Stimulated activated CD4-positive, alpha-beta T cell treated with anti-CD3 and anti-CD28 coated beads, TNF-alpha, amount 100 ng/mL, for 24 hours (primary cell): ENCODE results near the gene NLGN1.

ENCODE experiments used
- DNase-seq, 3 experiments: peaks; one replicate each; pipeline ENCODE4 v3.0.0-alpha.2; 2020; ENCODE audit warnings: low read depth in 3 of 3

The NLGN1 gene

DNA sequence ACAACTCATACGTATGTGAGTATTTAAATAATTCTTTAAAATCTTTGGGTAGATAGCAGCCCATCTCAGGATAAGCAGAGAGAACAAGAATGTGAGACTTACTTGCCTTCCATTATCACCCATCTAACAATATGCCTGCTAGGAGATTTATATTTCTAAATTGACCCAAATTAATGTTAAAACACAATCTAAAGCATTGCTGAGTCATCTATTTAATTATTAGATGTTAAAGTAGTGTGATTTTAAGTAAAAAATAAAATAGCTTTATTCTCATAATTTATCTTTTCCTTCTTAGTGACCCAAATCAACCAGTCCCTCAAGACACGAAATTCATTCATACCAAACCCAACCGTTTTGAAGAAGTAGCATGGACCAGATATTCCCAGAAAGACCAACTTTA is 882.6 kb downstream of the NLGN1 start:
- DNase-seq, result no peak

GRCh38 chr3:174285242-174285864 is 887.8 kb downstream of the NLGN1 start:
- DNase-seq, result no peak

DNA sequence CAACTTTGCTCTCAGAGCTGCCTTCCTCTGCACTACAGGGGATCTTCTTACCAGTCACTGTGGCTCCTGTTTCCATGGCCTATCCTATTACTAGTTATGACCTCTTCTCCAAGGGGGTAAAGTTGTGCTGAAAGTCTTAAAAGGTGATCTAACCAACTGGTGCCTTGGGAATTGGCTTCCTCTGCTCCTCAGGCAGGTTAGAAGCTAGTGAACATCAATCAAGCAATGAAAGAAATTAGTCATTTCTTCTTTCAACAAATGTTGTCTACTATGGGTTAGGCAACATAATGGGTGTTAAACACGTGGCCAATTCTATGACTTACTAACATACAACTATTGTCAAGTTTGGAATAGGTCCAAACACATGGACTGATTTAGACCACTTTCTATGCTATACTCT is 890.2 kb downstream of the NLGN1 start:
- DNase-seq, result no peak

- DNase-seq, result no peak
Observed at GRCh38 chr3:174294616-174295015, 897.1 kb downstream of the NLGN1 start.

DNA sequence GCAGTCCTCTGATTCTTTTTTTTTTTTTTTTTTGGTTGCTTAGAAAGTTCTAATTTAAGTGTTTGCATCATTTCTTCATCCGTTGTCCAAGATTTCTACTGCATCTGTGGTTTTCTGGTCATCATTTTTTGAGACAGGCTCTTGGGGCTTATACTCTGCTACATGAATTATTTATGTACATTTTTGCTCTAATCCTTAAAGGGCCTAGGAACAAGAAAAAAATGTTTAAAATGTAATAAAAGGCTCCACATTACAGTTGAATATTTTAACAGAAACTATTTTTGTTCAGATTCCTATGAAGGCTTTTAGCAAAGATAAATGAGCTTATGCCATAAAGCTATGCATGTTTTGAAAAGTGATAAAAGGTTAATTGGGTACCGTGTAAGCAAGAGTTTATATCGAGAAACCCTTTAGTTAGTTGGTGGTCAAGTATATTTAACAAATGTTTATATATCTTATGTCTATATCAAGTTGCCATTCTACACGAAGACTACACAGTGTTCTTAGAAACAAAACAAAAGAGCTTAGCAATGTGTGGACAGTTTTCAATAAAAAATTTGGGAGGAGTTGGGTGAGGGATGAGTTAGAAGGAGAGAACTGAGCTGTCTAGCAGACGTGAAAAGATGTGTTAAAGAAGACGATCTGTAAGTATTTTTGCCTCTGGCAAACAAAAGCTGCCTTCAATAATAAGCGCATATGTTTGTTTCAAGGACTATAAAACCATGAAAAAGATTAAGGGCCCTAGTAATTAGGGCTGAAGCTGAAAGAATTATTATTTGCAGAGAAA is 898.0 kb downstream of the NLGN1 start:
- DNase-seq, result no peak

- DNase-seq, result no peak
Observed at GRCh38 chr3:174302746-174303315, 905.3 kb downstream of the NLGN1 start.

- no peak for DNase-seq
Observed at GRCh38 chr3:174303907-174304560, 906.5 kb downstream of the NLGN1 start.

DNA sequence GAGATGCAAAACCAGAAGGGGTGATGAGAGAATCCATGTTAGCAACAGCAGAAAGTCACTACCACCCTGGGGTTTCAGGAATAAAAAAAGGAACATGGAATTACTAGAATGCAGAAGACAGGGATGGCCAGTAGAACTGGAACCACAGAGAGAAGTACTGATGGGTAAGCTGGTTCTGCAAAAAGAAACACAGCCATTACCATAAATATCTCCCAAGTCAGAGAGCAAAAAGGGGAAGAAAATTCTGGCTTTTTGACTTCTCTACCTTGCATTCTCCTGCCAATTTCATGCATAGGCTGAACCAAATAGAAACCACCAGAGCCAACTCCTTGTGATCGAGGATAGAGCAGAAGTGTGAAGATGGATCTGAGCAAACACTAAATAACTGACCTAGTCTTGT is 911.2 kb downstream of the NLGN1 start:
- no peak for DNase-seq

GRCh38 chr3:174310475-174310983 is 913.0 kb downstream of the NLGN1 start:
- no peak for DNase-seq

DNA sequence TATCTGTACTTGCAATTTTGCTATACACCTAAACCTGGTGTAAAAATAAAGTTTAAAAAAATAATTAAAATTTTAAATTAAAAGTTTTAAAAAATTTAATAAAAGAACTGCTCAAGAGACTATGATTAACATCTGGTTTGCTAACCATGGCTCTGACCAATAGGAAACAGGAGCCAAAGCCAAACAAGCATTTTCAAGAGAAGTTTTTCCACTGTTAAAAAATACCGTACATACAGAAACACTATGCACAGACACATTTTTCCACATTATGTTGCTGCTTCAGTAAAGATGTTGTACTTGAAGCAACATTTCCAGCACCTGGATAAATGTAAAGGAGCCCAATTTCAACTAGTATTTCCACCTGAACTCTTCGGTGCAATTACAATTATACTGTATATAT is 917.7 kb downstream of the NLGN1 start:
- no peak for DNase-seq

GRCh38 chr3:174317005-174317404 is 919.5 kb downstream of the NLGN1 start:
- DNase-seq, result no peak

DNA sequence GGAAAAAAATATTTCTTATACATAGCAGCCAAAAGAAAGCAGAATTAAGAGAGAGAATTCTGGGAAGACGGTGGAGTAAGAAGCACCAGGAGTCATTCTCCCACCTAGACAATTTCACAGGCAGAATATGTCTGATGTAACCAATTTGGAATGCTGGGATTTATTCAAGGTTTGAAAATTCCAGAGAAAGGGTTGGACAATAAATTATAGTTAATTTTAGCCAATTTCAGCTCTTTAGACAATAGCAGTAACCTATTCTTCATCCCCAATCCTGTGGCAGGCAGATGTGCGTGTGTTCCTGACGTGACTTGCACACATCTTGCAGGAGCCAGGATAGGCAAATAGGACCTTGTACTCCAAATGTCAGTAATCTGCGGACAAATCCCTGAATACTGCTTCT is 920.6 kb downstream of the NLGN1 start:
- DNase-seq, result no peak

GRCh38 chr3:174321548-174321947 is 924.0 kb downstream of the NLGN1 start:
- no peak for DNase-seq

GRCh38 chr3:174322789-174323188 is 925.2 kb downstream of the NLGN1 start:
- no peak for DNase-seq

- DNase-seq, result no peak
Observed at GRCh38 chr3:174325171-174325570, 927.6 kb downstream of the NLGN1 start.

- no peak for DNase-seq
Observed at GRCh38 chr3:174325834-174326700, 928.5 kb downstream of the NLGN1 start.

DNA sequence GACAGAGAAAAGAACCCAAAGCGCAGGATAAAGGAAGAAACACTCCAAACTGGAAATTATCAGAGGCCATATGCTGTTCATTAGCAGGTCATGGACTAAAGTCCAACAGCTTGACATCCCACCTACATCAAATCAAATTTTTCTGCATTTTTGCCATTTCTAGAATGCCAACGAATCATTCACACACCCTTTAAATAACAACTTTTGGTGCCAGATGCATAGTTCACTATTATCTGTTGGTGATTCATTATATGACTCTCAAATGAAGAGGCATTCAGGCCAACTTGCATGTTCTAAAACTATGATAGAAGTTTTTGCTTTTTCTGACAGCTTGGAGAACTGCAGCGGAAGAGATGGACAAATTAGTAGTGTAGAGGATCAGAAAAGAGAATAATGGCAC is 931.8 kb downstream of the NLGN1 start:
- no peak for DNase-seq

- no peak for DNase-seq
Observed at GRCh38 chr3:174330303-174330702, 932.8 kb downstream of the NLGN1 start.

DNA sequence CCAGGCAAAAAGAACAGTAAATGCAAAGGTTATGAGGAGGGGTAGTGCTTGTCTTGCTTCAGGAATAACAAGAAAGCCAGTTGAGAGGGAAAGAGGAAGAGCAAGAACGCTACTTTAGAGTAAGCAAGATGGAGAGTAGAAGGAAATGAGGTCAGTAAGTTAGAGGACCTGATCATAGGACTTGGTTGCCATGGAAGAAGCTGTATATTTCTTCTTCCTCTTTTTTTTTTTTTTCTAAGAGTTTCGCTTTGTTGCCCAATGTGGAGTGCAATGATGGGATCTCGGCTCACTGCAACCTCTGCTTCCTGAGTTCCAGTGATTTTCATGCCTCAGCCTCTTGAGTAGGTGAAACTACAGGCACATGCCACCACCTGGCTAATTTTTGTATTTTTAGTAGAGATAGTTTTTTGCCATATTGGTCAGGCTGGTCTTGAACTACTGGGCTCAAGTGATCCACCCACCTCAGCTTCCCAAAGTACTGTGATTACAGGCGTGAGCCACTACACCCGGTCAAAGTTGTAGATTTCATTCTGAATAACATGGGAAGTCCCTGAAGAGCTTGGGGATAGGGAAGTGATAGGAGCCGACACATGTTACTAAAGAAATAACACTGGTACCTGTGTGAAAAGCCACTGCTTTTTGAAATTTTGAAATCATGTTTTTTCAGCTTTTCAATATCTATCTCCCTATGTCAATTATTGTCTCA is 933.7 kb downstream of the NLGN1 start:
- no peak for DNase-seq

GRCh38 chr3:174332391-174332790 is 934.8 kb downstream of the NLGN1 start:
- DNase-seq, result no peak

DNA sequence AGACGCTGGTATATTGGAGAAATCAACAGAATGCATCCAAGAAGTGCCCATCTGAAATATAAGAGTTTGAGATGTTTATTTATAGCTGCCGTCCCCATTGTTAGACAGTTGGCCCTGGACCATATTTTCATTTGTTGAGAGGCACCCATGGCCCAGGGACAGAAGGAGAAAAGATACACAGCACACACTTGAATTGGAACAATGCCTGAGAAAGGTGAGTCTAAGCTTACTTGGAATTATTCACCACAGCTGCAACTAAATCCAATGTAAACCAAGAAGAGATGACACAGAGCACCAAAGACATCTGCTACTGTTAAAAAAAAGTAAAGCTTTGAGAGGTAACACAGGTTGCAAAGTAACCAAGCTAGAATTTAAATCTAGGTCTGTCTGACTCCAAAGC is 936.1 kb downstream of the NLGN1 start:
- no peak for DNase-seq
